GM12891 (cell line): Measurements from ENCODE around the gene MZB1.

Experiments
- POLR2A ChIP-seq: IDR thresholded peaks from 2 replicates; pipeline ENCODE4 v1.6.1; 2011; ENCODE audit warnings: low read depth, low read length, control low read depth
- TAF1 ChIP-seq: IDR thresholded peaks from 2 replicates; pipeline ENCODE4 v1.6.1; 2011; ENCODE audit warnings: low read depth, low read length, control low read depth

- TF ChIP-seq POLR2A (no peak), TAF1 (no peak)
Measured at GRCh38 chr5:139344177-139344576, 45.5 kb downstream of the MZB1 start.
